ENCODE results near the gene TEX29. TPM values are rescaled to one million over a fixed set of nuclear protein-coding genes. Genes with fewer than 3 reads are reported as not detected.
A peak's percentile ranks its signal among the peaks of the same experiment; 100 is the strongest.

Gene TEX29
- total RNA-seq, 3 donors from 2014 or later (not counting 1 experiment from before 2014, with no cell fraction given) = not detected

DNA sequence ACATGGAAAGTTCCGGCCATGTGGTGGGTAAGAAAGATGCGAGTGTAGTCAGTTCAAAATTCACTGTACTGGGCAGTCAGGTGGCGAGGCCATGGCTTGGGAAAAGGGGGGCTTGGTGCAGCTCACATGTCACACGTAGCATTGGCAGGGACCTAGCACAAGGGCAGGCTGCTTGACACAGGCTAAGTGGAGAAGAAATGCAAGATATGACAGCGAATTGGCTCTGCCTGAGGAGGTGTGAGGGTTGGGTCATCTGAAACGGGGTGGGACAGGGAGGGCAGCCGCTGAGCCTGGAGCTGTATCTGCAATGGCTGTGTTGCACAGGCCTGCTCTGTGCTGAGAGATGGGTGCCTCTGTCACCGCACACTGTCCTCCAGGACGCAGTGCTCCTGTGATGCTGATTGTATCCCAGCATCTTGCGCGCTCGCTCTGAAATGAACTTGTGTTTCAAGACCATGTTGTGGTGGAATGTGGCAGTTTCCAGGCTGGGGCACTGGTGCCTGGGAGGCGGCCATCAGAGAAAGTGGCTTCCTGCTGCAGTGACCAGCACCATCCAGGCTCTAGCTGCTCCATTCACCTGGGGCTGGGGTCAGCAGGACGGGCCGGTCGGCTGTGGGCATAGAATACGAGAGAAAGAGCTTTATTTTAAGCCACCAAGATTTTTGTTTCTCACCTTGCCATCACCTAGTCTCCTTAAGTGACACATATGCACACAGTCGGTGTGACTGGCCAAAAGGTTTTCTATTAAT, 70.3 kb downstream of the TEX29 start:
- no peaks in the 10 kb centered on the region for H3K27me3 ChIP-seq (ENCODE audit: control insufficient read depth, insufficient read depth, low read length)
- no peak overlapping the region for H3K27ac ChIP-seq (ENCODE audit: low read length)
- H3K4me3 ChIP-seq (ENCODE audit: low read length) = no peak overlapping the region
- H3K36me3 Mint-ChIP-seq = no peaks in the 10 kb centered on the region
- WGBS (ENCODE audit: insufficient coverage) = 90% methylated on average over 18 of the region's 18 CpGs
- intact Hi-C loops (cut with micrococcal nuclease) = no loop called here
- no peaks in the 10 kb centered on the region for H3K27me3 Mint-ChIP-seq (ENCODE audit: low read depth in 2 of 2)
- no peaks in the 10 kb centered on the region for H3K4me1 Mint-ChIP-seq
- no peaks in the 10 kb centered on the region for H3K9me3 ChIP-seq (ENCODE audit: control insufficient read depth, insufficient read depth, low read length)
- H3K27ac Mint-ChIP-seq = no peak overlapping the region
- no peak overlapping the region for H3K4me3 Mint-ChIP-seq
- H3K4me1 ChIP-seq (ENCODE audit: control insufficient read depth, insufficient read depth, low read length) = no peaks in the 10 kb centered on the region
- no peak for ATAC-seq
- no peak for DNase-seq
- H3K36me3 ChIP-seq (ENCODE audit: control insufficient read depth, insufficient read depth, low read length) = no peaks in the 10 kb centered on the region
- no peaks in the 10 kb centered on the region for H3K9me3 Mint-ChIP-seq
- TF ChIP-seq, protein P1, sequence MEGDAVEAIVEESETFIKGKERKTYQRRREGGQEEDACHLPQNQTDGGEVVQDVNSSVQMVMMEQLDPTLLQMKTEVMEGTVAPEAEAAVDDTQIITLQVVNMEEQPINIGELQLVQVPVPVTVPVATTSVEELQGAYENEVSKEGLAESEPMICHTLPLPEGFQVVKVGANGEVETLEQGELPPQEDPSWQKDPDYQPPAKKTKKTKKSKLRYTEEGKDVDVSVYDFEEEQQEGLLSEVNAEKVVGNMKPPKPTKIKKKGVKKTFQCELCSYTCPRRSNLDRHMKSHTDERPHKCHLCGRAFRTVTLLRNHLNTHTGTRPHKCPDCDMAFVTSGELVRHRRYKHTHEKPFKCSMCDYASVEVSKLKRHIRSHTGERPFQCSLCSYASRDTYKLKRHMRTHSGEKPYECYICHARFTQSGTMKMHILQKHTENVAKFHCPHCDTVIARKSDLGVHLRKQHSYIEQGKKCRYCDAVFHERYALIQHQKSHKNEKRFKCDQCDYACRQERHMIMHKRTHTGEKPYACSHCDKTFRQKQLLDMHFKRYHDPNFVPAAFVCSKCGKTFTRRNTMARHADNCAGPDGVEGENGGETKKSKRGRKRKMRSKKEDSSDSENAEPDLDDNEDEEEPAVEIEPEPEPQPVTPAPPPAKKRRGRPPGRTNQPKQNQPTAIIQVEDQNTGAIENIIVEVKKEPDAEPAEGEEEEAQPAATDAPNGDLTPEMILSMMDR (IDR thresholded peaks at IDR 0.05) = no peak

DNA sequence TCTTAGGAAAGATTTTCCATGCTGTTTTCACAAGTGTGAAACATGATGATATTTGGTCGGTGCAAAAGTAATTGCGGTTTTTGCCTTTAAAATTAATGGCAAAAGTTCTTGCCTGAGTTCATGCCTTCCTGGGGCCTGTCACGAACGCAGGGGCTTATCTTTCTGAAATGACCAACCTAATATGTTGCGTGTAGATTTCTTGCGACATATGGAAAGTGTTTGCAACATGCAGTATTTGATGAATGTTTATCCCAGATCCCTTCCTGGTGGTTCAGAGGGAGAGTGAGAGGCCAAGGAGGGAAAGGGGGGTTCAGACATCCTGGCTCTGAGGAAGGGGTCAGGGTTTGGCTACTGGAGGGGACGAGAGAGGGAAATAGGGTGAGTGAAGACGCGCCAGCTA, 72.0 kb downstream of the TEX29 start:
- ATAC-seq = no peak
- Mint-ChIP-seq H3K36me3 (no peaks in the 10 kb centered on the region), H3K4me1 (no peaks in the 10 kb centered on the region), H3K27me3 (ENCODE audit: low read depth in 2 of 2) (no peaks in the 10 kb centered on the region), H3K27ac (no peak overlapping the region), H3K4me3 (no peak overlapping the region), H3K9me3 (no peaks in the 10 kb centered on the region)
- DNase-seq = no peak
- WGBS (ENCODE audit: insufficient coverage) = 97% methylated on average over 9 of the region's 9 CpGs
- TF ChIP-seq, protein P1 (IDR thresholded peaks at IDR 0.05) = no peak
- no peaks in the 10 kb centered on the region for H3K9me3 ChIP-seq (ENCODE audit: control insufficient read depth, insufficient read depth, low read length)
- no peaks in the 10 kb centered on the region for H3K4me1 ChIP-seq (ENCODE audit: control insufficient read depth, insufficient read depth, low read length)
- no peaks in the 10 kb centered on the region for H3K36me3 ChIP-seq (ENCODE audit: control insufficient read depth, insufficient read depth, low read length)
- H3K27me3 ChIP-seq (ENCODE audit: control insufficient read depth, insufficient read depth, low read length) = no peaks in the 10 kb centered on the region
- intact Hi-C loops (cut with micrococcal nuclease) = no loop called here
- no peak overlapping the region for H3K4me3 ChIP-seq (ENCODE audit: low read length)
- H3K27ac ChIP-seq (ENCODE audit: low read length) = no peak overlapping the region

DNA sequence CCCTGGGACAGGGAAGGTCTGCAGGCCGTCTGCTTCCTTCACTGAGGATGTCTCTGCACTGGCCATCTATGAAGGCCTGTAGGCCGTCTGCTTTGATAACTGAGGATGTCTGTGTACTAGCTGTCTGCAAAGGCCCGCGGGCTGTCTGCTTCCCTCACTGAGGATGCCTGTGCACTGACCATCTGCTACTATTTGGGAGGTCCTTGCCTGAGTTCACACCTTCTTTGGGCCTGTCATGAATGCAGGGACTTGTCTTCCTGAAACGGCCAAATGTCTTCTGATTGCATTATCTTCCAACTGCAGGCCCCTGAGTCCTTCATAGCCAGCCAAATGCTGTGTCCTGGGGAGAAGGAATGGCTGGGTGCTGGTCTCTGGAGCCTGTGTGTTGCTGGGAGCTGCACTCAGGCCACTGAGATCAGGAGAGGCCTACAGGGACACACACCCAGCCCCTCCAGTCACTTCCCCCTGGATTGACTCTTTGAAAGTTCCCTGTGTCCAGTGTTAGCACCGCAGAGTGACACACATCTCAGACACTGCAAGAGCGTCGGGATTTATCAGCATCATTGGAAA, 72.9 kb downstream of the TEX29 start:
- Histone ChIP-seq H3K27ac (ENCODE audit: low read length) (no peak overlapping the region), H3K27me3 (ENCODE audit: control insufficient read depth, insufficient read depth, low read length) (no peaks in the 10 kb centered on the region), H3K36me3 (ENCODE audit: control insufficient read depth, insufficient read depth, low read length) (no peaks in the 10 kb centered on the region), H3K4me1 (ENCODE audit: control insufficient read depth, insufficient read depth, low read length) (no peaks in the 10 kb centered on the region), H3K4me3 (ENCODE audit: low read length) (no peak overlapping the region), H3K9me3 (ENCODE audit: control insufficient read depth, insufficient read depth, low read length) (no peaks in the 10 kb centered on the region)
- TF ChIP-seq, protein P1 (IDR thresholded peaks at IDR 0.05) = no peak
- H3K36me3 Mint-ChIP-seq = no peaks in the 10 kb centered on the region
- intact Hi-C loops (cut with micrococcal nuclease) = no loop called here
- H3K9me3 Mint-ChIP-seq = no peaks in the 10 kb centered on the region
- ATAC-seq (no peak), DNase-seq (peak in 1 of 2 donors; percentile 7)
- 82% methylated on average over 8 of the region's 8 CpGs for WGBS (ENCODE audit: insufficient coverage)
- no peaks in the 10 kb centered on the region for H3K27me3 Mint-ChIP-seq (ENCODE audit: low read depth in 2 of 2)
- H3K4me3 Mint-ChIP-seq = no peak overlapping the region
- no peaks in the 10 kb centered on the region for H3K4me1 Mint-ChIP-seq
- H3K27ac Mint-ChIP-seq = no peak overlapping the region

Other genes with a start within 250 kb of the TEX29 start
- gene ARHGEF7, start 205.3 kb upstream of the TEX29 start, total RNA-seq = 100 to 1,000 TPM in 2 of 3 donors, 10 to 100 TPM in 1; 99.9 to 135 (median 105) TPM